Measurements from ENCODE around the gene SLC9A9.

- TF ChIP-seq, protein P1, sequence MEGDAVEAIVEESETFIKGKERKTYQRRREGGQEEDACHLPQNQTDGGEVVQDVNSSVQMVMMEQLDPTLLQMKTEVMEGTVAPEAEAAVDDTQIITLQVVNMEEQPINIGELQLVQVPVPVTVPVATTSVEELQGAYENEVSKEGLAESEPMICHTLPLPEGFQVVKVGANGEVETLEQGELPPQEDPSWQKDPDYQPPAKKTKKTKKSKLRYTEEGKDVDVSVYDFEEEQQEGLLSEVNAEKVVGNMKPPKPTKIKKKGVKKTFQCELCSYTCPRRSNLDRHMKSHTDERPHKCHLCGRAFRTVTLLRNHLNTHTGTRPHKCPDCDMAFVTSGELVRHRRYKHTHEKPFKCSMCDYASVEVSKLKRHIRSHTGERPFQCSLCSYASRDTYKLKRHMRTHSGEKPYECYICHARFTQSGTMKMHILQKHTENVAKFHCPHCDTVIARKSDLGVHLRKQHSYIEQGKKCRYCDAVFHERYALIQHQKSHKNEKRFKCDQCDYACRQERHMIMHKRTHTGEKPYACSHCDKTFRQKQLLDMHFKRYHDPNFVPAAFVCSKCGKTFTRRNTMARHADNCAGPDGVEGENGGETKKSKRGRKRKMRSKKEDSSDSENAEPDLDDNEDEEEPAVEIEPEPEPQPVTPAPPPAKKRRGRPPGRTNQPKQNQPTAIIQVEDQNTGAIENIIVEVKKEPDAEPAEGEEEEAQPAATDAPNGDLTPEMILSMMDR (IDR thresholded peaks at IDR 0.05) = no peak
- TF ChIP-seq POLR2AphosphoS5 (IDR thresholded peaks at IDR 0.05) (no peak), POLR2A (IDR thresholded peaks at IDR 0.05) (no peak), EP300 (IDR thresholded peaks at IDR 0.05; ENCODE audit: low read depth) (no peak)
These were observed 434.9 kb downstream of the SLC9A9 start for GRCh38 chr3:143413372-143413771.

Data from transverse colon (tissue), 4 donors.